ENCODE data around the gene PFDN6. TPM values are rescaled to one million over a fixed set of nuclear protein-coding genes. Genes with fewer than 3 reads are reported as not detected.

Gene PFDN6
- total RNA-seq, 1 experiment from 2014 or later: 153 TPM

DNA sequence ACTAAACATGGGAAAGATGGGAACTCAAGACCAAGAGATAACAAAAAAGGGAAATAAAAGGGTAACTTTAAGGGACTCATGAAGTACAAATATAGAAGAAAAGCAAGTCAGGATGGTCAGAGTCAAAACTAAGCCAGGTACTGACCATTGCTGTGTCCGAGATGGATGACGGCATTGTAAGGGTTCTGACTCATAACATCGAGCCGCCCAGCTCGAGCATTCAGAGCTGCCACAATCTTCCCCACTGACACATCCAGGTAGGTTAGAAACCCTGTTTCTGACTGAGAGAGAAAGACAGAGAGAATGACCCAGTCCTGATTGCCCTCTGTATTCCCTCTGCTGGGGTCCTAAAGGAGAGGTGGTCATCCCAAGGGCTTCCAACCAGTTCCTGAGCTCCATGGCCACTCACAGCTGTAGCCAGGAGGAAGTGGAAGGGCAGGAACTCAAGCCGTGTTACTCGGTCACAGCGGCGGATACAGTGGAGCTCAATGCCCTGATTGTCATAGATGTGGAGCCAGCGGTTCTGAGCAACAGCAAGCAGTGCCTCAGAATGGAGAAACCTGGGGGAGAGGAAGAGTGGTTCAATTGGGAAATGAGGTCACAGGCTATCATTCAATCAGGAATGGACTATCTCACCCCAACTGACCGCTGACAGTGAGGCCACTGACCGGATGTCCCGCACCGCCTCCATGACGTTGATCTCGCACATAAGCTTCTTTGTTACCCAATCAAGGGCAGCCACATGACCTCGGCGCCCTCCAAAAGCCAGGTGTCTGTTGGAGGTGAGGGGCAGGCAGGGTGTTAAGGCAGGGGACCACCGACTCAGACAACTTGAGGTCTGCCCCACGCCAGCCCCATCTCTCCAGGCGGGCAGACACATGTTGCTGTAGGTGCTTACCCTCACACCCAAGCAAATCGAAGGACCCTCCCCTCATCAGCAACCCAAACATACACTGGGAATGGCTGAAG lies 2.2 kb upstream of the PFDN6 start:
- ATAC-seq: no peak
- POLR2A ChIA-PET (ENCODE audit: unreplicated experiment): no interaction called here

DNA sequence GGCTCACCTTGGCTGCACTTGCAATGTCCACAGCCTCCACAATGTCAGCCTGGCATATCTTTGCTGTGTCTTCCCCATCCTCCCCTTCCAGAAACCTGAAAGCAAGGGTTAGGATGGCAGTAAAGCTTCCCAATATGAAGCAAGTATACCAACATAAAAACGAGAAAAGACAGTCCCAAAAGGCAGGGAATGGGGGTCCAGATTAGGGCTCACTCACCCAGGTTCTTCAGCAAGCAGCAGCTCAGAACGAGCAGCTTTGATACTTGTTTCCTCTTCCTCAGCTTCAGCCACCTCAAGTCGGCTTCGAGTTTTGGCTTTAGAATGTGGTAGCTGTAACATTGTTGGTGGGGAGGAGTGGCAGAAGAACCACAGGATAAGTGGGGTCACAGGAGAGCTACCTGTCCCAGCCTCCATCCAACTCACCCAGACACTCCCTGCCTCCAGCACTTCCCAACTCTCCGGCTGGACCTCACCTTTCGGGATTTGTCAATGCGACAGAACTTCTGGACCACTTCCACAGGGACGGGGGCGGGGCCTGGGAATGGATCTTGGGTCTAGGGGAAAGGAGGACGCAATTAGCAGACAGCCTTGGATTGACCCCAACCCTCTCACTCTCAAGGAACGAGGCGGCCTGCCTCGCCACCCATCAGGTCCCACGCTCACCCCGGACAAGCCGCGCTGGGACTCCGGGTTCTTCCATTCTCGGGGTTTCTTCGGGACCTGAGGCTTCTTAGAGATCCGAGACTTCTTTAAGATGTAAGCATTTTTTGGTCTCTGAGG lies 1.1 kb upstream of the PFDN6 start:
- TF ChIP-seq EZH2 (IDR thresholded peaks at IDR 0.05; ENCODE audit: low read length, unreplicated experiment): no peak
- Histone ChIP-seq H4K20me1 (ENCODE audit: low read length) (no peaks in the 10 kb centered on the region), H3K9ac (ENCODE audit: low read length) (peak overlapping the region; percentile 91), H3K36me3 (ENCODE audit: low read depth, low read length) (peaks cover 42% of the 10 kb centered on the region), H2AFZ (ENCODE audit: low read length) (peak overlapping the region; percentile 98), H3K27ac (ENCODE audit: low read length) (peak overlapping the region; percentile 6), H3K4me3 (ENCODE audit: low read length) (peak overlapping the region; percentile 97), H3K9me2 (replicated peaks; ENCODE audit: low read length) (no peaks in the 10 kb centered on the region), H3K79me2 (ENCODE audit: low read length) (peaks cover 52% of the 10 kb centered on the region), H3F3A (ENCODE audit: low read length, unreplicated experiment) (no peaks in the 10 kb centered on the region), H3K4me2 (ENCODE audit: low read length) (peak overlapping the region; percentile 98), H3K4me1 (ENCODE audit: insufficient read depth, low read length) (peaks cover 17% of the 10 kb centered on the region), H3K27me3 (ENCODE audit: low read length) (no peaks in the 10 kb centered on the region), H3K9me3 (ENCODE audit: low read length) (no peaks in the 10 kb centered on the region)
- BruUV-seq (replicated peaks): TSS peak; percentile 68
- ChIA-PET CTCF (no interaction called here), POLR2A (ENCODE audit: unreplicated experiment) (interaction anchor here (1.1 to 1.5 kb wide), 2 partner anchors 11 to 16 kb away, joined by 4 to 7 read pairs; partner anchors contain the start of genes RPS18 and VPS52)
- ATAC-seq: no peak
- no peak for DNase-seq
- intact Hi-C loops (cut with micrococcal nuclease): no loop called here

More for the DNA sequence above, 2.2 kb upstream of the PFDN6 start:
- H3F3A ChIP-seq (ENCODE audit: low read length, unreplicated experiment): no peaks in the 10 kb centered on the region
- no peaks in the 10 kb centered on the region for H4K20me1 ChIP-seq (ENCODE audit: low read length)
- peak overlapping the region; percentile 98; the same call in 1 of the 2 replicates for H3K4me2 ChIP-seq (ENCODE audit: low read length)
- intact Hi-C loops (cut with micrococcal nuclease): no loop called here
- H3K27me3 ChIP-seq (ENCODE audit: low read length): no peaks in the 10 kb centered on the region
- H3K79me2 ChIP-seq (ENCODE audit: low read length): peaks cover 52% of the 10 kb centered on the region
- DNase-seq: no peak
- H3K9me3 ChIP-seq (ENCODE audit: low read length): no peaks in the 10 kb centered on the region
- no peak overlapping the region for H3K27ac ChIP-seq (ENCODE audit: low read length)
- BruUV-seq (replicated peaks): no TSS peak
- no peaks in the 10 kb centered on the region for H3K9me2 ChIP-seq (replicated peaks; ENCODE audit: low read length)
- H3K4me3 ChIP-seq (ENCODE audit: low read length): 0 out of 2 replicates have a peak overlapping the region, but pooled peaks have one; percentile 97
- H3K9ac ChIP-seq (ENCODE audit: low read length): no peak overlapping the region
- peaks cover 17% of the 10 kb centered on the region for H3K4me1 ChIP-seq (ENCODE audit: insufficient read depth, low read length)
- no peak overlapping the region for H2AFZ ChIP-seq (ENCODE audit: low read length)
- peaks cover 43% of the 10 kb centered on the region for H3K36me3 ChIP-seq (ENCODE audit: low read depth, low read length)
- no peak for TF ChIP-seq EZH2 (IDR thresholded peaks at IDR 0.05; ENCODE audit: low read length, unreplicated experiment)
- TF ChIP-seq, protein P1, sequence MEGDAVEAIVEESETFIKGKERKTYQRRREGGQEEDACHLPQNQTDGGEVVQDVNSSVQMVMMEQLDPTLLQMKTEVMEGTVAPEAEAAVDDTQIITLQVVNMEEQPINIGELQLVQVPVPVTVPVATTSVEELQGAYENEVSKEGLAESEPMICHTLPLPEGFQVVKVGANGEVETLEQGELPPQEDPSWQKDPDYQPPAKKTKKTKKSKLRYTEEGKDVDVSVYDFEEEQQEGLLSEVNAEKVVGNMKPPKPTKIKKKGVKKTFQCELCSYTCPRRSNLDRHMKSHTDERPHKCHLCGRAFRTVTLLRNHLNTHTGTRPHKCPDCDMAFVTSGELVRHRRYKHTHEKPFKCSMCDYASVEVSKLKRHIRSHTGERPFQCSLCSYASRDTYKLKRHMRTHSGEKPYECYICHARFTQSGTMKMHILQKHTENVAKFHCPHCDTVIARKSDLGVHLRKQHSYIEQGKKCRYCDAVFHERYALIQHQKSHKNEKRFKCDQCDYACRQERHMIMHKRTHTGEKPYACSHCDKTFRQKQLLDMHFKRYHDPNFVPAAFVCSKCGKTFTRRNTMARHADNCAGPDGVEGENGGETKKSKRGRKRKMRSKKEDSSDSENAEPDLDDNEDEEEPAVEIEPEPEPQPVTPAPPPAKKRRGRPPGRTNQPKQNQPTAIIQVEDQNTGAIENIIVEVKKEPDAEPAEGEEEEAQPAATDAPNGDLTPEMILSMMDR (conservative IDR thresholded peaks at IDR 0.05; ENCODE audit: low read depth, low read length): no peak
- CTCF ChIA-PET: no interaction called here

DNA sequence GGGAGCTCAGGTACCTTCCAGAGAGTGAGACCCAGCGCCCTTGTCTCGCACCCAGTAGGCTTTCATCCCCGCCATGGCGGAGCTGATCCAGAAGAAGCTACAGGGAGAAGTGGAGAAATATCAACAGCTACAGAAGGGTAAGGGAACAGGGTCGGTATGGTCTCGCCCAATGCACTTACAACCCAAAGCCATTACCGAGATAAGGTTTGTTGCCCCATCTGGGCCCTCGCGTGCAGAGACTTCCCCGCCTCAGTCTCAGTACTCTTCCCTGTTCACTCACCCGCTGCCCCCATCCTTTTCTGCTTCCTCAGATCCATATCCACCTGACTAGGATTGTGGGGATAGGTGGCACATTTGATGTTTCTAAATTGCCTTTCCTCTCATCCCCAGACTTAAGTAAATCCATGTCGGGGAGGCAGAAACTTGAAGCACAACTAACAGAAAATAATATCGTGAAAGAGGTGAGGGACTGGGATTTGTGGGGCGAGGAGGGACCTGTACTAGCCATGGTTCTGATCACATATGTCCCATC lies 449 bp downstream of the PFDN6 start:
- CTCF ChIA-PET: no interaction called here
- TF ChIP-seq EZH2phosphoT487 (IDR thresholded peaks at IDR 0.05; ENCODE audit: borderline replicate concordance, low read length): no peak
- no peak for TF ChIP-seq EZH2 (IDR thresholded peaks at IDR 0.05; ENCODE audit: low read length, unreplicated experiment)
- TF ChIP-seq, protein P1 (conservative IDR thresholded peaks at IDR 0.05; ENCODE audit: low read depth, low read length): no peak
- intact Hi-C loops (cut with micrococcal nuclease): loop anchor here (1.0 kb wide), 1 partner anchor 9 kb away; no protein-coding TSS in a partner anchor
- peaks cover 34% of the 10 kb centered on the region; the same call in 1 of the 2 replicates for H3K36me3 ChIP-seq (ENCODE audit: low read depth, low read length)
- ATAC-seq (peak; percentile 14), DNase-seq (no peak)
- BruUV-seq (replicated peaks): TSS peak; percentile 90
- H3F3A ChIP-seq (ENCODE audit: low read length, unreplicated experiment): no peaks in the 10 kb centered on the region
- peak overlapping the region; percentile 91 for H3K9ac ChIP-seq (ENCODE audit: low read length)
- no peaks in the 10 kb centered on the region for H3K27me3 ChIP-seq (ENCODE audit: low read length)
- peak overlapping the region; percentile 97 for H3K4me3 ChIP-seq (ENCODE audit: low read length)
- peak overlapping the region; percentile 98 for H2AFZ ChIP-seq (ENCODE audit: low read length)
- H3K9me3 ChIP-seq (ENCODE audit: low read length): no peaks in the 10 kb centered on the region
- no peak overlapping the region; the same call in 1 of the 2 replicates for H3K27ac ChIP-seq (ENCODE audit: low read length)
- no peaks in the 10 kb centered on the region for H4K20me1 ChIP-seq (ENCODE audit: low read length)
- no peaks in the 10 kb centered on the region for H3K9me2 ChIP-seq (replicated peaks; ENCODE audit: low read length)
- peaks cover 52% of the 10 kb centered on the region for H3K79me2 ChIP-seq (ENCODE audit: low read length)
- H3K4me1 ChIP-seq (ENCODE audit: insufficient read depth, low read length): peaks cover 17% of the 10 kb centered on the region
- POLR2A ChIA-PET (ENCODE audit: unreplicated experiment): interaction anchor here (1.1 to 1.5 kb wide), 2 partner anchors 10 to 18 kb away, joined by 4 to 7 read pairs; partner anchors contain the start of genes RPS18 and VPS52
- H3K4me2 ChIP-seq (ENCODE audit: low read length): peak overlapping the region; percentile 98
